Measurements from ENCODE around the gene DAB2IP. TPM values are rescaled to one million over a fixed set of nuclear protein-coding genes. Genes with fewer than 3 reads are reported as not detected.
A peak's percentile ranks its signal among the peaks of the same experiment; 100 is the strongest.
"Not testable (repeated sequence)": the region's sequence is repeated elsewhere in the genome, so short reads cannot be mapped to it uniquely, and the experiment has no call there.

Gene DAB2IP
- 24.3 and 38.4 TPM in 2 replicates for total RNA-seq

DNA sequence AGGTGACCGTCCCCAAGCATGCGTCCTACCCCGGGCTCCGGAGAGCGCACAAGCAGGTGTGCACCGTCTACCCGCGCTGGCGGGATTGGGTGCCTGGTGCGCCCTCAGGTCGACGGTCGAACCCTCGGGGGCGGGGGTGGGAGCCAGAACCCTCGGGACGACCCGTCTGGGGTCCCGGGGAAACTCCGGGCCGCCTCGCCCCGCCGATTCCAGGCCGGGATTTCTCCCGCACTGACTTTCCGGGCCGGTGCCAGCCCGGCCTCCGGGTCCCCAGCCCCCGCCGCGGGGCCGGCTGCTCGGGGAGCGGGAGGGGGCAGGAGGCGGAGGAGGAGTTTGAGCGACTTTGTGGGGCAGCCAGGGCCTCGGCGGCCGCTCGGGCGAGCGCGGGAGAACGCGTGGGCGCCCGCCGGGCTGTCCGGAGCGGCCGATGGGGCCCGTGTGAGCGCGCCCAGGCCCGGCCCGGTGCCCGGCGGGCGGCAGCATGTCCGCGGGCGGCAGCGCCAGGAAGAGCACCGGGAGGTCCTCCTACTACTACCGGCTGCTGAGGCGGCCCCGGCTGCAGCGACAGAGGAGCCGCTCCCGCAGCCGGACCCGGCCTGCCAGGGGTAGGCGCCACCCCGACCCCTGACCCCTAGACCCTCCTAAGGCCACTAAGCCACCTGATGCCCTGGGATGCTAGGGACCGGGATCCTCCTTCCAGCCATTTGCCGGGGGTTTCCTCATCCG is at the start of gene DAB2IP:
DAB2IP (plus strand) TSS at position 340 of the 726 bp plus-strand sequence; CDS start at position 482, 142 bp downstream.
- peak; percentile 67 for DNase-seq

GRCh38 chr9:121603028-121603427 is 48.4 kb upstream of the DAB2IP start:
- no peak for DNase-seq

DNA sequence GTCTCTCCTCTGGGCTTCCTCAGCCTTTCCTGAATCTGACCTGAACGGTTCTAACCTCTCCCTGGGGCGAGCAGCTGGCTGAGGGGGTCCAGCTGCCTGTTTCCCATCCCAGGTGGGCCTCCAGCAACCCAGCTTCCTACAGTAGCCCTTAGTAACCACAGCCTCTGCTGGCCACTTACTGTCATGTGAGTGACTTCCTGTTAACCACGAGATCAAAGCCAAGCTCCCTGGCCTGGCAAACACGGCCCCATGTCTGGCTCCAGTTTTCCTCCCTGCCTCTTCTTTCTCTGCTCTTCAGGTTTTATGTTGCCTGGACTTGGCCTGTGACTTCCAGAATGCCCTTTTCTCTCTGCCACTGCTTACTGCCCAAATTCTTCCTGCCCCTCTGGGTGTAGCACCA is 47.2 kb upstream of the DAB2IP start:
- DNase-seq = no peak

- no peak for DNase-seq
Observed at GRCh38 chr9:121604654-121605053, 46.8 kb upstream of the DAB2IP start.

- peak; percentile 26 for DNase-seq
Observed at GRCh38 chr9:121607434-121608167, 43.8 kb upstream of the DAB2IP start.

DNA sequence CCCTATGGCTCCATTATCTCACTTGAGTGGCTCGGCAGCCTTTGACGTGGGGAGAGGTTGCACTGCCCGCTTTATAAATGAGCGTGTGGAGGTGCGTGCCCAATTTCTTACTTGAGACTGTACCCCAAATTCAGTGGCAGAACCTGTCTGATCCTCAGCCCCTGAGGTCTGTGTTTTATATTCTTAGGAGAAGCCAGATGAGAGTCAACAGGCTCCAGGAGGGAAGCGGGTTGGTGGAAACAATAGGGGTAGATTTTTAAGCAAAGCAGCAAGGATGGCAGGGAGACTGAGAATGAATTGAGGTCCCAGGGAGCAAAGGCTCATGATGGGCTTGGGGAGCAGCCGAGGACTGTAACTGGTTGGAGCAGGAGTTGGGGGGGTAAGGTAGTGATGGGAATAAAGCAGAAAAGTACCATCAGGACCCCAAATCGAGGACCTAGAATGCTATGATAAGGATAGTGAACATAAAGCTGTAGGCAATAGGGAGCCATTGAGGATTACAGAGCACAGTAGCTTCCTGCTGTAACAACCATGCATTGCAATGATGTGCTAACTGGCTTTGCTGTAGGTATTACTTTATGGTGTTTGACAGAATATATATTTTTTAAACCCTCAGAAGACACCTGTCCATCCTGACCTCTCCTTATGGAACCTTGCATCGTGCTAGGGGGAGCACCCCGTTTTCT is 43.1 kb upstream of the DAB2IP start:
- DNase-seq = no peak

DNA sequence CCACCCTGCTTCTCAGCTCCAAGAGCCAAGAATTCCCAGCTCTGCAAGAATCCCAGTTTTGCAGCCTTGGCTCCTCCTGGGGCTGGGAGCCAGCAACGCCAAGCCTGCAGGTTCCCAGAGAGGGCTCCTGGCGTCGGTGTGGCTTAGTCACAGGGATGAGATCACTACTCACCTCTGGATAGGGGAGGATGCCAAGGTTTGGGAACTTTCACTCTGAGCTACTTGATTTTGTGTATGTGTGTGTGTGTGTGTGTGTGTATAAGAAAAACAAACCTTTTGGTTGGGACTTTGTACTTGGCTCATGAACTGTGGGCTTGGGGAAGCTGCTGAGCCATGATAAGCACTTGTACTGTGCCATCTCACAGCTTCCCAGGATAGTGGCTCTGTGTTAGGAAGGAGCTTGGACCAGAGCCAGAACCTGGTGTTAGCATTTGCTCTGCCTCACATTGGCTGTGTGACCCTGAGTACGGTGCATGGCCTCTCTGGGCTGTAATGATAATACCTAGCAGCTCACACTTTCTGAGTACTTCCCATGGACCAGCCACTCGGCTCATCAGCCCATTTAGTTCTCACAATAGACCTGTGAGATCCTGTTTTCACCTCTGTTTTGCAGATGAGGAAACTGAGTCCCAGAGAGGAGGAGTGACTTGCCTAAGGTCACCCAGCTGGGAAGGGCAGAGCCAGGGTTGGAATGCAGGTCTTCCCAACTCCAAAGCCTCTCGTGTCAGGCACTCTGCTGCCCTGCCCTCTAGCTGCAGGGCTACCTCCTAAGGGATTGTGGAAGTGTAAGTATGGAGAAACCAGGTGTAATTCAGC is 41.4 kb upstream of the DAB2IP start:
- DNase-seq = peak; percentile 74

DNA sequence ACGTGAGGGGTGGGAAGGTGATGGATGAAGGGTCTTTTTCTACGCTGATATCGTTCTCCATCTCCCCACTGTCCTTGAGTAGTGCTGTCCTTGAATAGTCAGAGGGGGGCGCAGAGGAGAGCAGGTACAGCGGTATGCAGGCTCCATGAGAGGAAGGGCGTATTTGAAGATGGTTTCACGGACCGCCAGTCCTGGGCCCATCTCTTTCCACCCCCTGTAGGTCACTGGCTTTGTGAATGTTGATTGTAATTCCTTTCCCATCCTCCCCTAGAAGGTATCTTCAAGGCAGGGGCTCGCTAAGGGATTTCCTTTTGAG is 40.8 kb upstream of the DAB2IP start:
- DNase-seq = no peak

DNA sequence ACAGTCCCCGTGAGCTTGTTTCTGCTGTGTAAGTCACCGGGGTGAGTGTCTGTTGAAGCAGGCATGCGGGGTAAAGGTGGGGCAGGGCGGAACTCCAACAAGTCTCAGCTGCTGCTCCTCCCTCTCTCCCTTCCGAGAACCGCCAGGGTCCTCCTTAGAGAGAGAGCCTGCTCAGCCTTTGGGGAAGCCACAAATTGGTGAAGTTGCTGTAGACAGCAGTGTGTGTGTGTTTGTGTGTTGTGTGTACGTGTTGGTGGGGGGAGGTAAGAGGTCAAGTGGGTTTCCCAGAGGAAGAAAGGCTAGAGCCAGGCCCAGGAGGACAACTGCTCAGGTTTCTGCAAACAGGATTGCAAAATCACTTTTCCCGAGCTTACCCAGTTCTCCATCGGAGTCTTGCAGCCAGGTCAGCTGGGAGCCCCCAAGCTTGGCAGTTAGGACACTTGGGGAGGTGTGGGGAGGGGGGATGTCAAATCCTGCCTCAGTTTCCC is 38.9 kb upstream of the DAB2IP start:
- no peak for DNase-seq

GRCh38 chr9:121613009-121613752 is 38.3 kb upstream of the DAB2IP start:
- peak; percentile 64 for DNase-seq

- DNase-seq = no peak
Observed at GRCh38 chr9:121616123-121616755, 35.2 kb upstream of the DAB2IP start.

DNA sequence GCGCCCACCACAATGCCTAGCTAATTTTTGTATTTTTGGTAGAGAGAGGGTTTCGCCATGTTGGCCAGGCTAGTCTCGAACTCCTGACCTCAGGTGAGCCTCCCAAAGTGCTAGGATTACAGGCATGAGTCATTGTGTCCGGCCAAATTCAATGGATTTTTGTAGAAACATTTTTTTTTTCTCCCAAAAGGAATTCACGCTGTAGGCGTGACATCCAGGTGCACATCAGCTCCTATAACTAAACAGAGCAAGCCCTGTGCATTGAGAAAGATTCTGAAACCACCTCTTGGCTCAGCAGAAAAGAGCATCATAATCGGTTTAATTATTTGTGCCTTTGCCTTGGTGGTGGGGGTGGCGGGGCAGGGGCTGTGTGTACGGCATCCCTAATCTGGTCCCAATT is 32.9 kb upstream of the DAB2IP start:
- DNase-seq = no peak

DNA sequence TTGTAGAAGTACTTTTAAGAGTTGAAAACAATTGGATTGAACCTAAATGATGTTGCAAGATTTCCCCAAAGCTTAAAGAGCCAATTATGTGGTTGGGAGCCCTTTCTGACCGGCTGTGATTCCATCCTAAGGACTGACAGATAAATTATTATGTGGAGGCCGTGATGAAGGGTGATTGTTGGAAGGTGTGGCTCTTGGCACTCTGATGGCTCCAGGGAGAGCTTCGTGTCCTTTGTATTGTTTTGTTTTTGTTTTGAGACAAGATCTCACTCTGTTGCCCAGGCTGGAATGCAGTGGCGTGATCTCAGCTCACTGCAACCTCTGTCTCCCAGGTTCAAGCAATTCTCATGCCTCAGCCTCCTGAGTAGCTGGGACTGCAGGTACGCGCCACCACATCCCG is 32.5 kb upstream of the DAB2IP start:
- not testable (repeated sequence) for DNase-seq

GRCh38 chr9:121619545-121620324 is 31.7 kb upstream of the DAB2IP start:
- peak; percentile 71 for DNase-seq

GRCh38 chr9:121620325-121620673 is 31.1 kb upstream of the DAB2IP start:
- DNase-seq = no peak

DNA sequence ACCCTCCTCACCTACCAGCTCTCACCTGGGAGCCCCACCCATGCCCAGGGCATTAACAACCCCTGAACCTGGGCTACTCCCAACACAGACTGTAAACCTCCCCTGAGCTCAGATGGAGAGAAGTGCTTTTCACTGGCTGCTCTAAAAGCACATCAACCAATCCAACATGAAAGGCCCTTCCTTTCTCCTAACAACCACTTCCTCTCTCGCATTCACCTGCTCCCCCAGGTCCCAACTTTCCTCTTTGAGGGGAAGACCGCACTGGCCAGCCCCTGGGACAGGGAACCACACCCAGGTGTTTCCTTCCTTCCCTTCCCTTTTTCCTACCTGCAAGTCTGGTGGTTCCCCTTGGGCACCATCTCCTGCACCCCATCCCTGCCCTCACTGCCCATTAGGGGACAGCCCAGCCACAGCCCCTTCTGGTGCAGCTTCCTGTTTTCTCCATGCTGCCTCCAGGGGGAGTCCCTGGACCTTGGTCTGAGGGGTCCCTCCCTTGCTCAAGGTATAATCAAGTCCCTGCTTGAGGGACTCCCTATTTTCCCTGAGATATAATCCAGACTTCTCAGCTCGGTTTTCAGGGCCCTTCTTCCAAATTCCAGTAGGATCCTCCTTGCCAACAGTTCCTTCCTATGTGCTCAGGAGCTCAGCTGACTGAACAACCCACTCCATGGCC is 30.5 kb upstream of the DAB2IP start:
- peak; percentile 41 for DNase-seq

- no peak for DNase-seq
Observed at GRCh38 chr9:121622387-121623203, 28.8 kb upstream of the DAB2IP start.

DNA sequence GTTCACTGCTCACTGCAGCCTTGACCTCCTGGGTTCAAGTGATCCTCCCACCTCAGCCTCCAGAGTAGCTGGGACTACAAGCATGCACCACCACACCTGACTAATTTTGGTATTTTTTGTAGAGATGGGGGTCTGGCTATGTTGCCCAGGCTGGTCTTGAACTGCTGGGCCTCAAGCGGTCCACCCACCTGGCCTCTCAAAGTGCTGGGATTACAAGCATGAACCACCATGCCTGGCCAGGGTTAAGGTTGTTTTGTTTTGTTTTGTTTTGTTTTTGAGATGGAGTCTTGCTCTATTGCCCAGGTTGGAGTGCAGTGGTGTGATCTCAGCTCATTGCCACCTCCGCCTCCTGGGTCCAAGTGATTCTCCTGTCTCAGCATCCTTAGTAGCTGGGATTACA is 28.0 kb upstream of the DAB2IP start:
- not testable (repeated sequence) for DNase-seq

DNA sequence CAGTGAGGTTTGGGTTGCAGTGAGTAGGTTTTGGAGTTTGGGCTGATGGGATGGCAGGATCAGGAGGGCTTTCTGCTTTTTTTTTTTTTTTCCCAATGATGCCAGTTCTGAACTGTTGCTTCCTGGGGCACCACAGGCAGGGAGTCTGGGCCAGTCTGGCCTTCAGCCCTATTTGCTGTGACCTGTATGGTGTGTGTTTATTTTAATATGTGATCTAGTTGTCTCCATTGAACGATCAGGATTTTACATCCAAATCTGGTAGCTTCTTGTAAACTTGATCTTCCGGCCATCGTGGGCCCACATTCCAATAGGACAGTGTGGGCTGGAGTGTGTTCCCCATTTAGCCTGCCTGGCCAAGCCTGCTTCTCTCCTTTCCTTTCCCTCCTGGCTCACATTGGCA is 25.8 kb upstream of the DAB2IP start:
- no peak for DNase-seq

Data from dermis blood vessel endothelial cell (primary cell).